OCI-LY7 (cell line): ENCODE measurements around the gene ZNF672.

Source experiments
- EZH2phosphoT487 ChIP-seq: fragments of 200-600 bp; sonication (generic); IDR thresholded peaks from 2 replicates; pipeline ENCODE4 v1.6.1; 2018; ENCODE audit warnings: low read depth, borderline replicate concordance, mild to moderate bottlenecking, mixed run types, antibody characterized with exemption, low read length, moderate library complexity, mixed read lengths
- TF ChIP-seq, protein P1 (sequence below): fragments of 200-600 bp; sonication (generic); conservative IDR thresholded peaks from 2 replicates; pipeline ENCODE4 v1.5.1; 2014; ENCODE audit warnings: mild to moderate bottlenecking, antibody characterized with exemption, low read length, moderate library complexity, mixed read lengths

GRCh38 chr1:248790456-248790855 is 47.6 kb upstream of the ZNF672 start:
- TF ChIP-seq, protein P1, sequence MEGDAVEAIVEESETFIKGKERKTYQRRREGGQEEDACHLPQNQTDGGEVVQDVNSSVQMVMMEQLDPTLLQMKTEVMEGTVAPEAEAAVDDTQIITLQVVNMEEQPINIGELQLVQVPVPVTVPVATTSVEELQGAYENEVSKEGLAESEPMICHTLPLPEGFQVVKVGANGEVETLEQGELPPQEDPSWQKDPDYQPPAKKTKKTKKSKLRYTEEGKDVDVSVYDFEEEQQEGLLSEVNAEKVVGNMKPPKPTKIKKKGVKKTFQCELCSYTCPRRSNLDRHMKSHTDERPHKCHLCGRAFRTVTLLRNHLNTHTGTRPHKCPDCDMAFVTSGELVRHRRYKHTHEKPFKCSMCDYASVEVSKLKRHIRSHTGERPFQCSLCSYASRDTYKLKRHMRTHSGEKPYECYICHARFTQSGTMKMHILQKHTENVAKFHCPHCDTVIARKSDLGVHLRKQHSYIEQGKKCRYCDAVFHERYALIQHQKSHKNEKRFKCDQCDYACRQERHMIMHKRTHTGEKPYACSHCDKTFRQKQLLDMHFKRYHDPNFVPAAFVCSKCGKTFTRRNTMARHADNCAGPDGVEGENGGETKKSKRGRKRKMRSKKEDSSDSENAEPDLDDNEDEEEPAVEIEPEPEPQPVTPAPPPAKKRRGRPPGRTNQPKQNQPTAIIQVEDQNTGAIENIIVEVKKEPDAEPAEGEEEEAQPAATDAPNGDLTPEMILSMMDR: no peak
- TF ChIP-seq EZH2phosphoT487: no peak
